Stimulated activated CD8-positive, alpha-beta memory T cell treated with anti-CD3 and anti-CD28 coated beads, Interleukin-4, amount 100 ng/mL, for 4 hours (primary cell): Measurements from ENCODE around the gene ZNF302.

Source experiments
- DNase-seq, 2 donors: peaks; one replicate each; pipeline ENCODE4 v3.0.0-alpha.2; 2020; ENCODE audit warnings: low read depth in 2 of 2, low spot score in 1 of 2

Gene ZNF302

DNA sequence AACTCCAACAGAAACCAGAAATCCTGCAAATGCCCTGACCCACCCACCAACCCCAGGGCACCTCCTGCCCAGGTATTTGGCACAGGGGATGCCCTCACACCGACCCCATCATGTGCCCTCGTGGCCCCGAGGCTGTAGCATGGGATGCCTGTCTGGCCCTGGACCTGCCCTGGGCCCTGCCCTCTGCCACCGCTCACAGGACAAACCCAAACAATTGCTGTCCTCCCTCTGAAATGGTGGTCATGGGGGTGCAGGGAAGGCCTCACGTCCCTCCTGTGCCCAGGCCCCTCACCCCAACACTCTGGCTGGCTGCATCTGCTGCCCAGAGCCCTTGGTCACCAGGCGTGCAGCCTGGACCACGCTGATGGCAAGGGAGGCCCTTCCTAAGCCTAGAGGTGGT is 54.5 kb downstream of the ZNF302 start:
- DNase-seq: no peak

DNA sequence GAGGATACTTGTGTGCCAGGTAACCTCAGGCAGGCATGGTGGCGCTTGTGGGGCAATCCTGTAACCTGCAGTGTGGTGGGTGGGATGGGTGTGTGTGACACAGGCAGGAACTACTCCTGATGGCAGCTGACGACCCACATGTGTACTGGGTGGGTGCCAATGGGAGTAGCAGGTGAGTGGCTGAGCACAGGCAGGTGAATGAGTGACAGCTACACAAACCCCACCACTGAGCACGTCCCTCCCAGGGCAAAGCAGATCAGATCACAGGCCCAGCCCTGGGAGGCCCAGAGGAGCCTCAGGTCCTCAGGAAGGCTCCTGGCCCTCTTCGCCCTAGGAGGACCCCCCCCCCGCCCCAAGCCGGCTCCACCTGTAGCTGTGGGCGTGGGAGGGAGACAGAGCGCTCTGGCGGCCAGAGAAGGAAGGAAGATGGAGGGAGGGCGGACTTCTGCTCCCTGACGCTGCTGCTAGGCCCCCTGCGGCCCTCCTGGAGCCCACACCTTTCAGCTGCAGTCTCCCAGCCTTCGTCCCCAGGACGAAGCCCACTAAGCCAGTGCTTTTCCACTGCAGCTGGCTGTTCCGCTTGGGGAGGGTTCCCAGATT is 55.2 kb downstream of the ZNF302 start:
- DNase-seq: no peak

DNA sequence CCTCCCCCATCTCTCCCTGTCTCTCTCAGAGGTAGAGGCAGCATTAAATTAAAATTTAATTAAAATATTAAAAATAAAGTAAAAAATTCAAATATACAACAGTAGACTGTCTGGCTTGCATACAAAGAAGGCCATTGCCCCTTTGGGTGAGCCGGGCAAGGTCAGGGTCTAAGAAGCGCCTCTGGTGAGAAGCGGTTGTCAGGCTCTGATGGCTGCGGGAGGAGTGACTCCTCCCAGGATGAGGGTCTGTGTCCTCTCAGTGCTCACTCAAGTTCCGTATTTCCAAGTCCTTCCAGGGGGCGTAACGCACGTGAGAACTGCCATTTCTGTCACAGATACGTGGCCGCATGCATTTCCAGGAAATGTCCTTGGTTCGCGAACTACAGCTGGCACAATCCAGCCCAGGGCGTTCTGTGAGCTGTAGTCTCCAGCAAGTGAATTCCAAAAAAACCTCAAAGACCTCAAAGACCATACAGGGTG is 55.8 kb downstream of the ZNF302 start:
- no peak for DNase-seq

DNA sequence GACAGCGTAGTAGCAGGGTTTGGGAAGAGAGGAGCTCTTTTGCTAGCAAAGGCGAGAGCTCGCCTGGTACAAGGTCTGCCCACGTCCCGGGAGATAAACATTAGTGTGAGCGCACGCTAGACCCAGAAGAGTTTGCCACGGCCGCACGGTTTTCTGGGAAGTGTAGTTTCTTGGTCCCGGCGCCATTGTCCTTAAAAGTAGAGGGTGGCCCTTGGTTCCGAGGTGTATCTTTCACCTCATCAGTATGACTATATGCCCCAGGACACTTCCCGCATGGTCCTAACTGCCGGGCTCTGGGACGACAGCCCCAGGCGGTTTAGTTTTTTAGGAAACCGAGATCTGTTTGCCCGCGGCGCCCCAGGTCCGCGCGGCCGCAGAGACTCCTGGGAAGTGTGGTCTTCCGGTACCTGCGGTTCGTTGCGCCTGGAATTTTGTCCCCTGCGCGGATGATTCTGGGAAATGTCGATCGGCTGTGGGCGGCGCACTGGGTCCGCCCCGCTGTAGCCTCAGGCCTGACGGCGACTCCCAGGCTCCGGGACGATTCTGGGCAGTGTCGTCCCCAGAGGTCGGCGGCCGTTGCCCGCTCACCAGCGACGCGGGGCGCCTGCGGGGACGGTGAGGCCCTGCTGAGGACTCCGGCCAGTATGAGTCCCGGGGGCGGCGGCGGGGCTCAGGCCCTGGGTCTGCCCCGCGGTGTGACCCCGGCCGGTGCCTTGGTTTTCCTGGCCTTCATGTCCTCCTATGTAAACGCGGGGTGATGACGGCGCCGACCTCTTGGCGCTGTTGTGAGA is 56.5 kb downstream of the ZNF302 start, which contains the start of gene ZNF181:
Gene ZNF181, plus strand, starts transcription at position 498 of the 791 bp plus-strand sequence. CDS start 795 bp downstream, outside the sequence.
- peak; percentile 65 to 69 for DNase-seq

DNA sequence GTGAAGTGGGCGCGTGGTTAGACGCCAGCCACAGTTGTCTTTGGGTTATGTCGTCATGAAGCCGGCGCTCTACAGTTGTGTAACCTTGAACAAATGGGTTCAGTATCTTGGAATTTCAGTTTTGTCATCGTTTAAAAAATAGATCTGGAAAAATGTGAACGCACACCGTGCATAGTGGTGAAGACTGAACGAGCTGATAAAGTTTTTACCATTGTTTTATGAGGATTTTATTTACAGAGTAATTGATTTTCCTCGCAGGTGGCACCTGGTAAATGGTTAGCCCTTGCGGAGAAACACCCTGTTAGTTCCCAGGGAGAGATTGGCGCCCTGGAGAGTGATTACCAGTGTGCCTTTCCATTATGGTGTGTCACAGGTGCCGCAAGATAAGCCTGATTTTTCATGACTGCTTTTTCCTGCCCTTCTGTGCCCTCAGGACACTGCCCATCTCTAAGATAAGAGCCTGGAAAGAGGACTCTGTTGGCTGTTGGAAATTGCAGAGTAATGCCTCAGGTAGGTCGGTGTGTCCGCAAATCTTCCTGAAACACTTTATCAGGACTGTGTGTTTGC is 57.1 kb downstream of the ZNF302 start:
- DNase-seq: no peak
